GM10248 (cell line): ENCODE data around the gene TNFAIP6.

Source experiments
- CTCF ChIA-PET: fragments of 300-600 bp; sonication (Branson Sonifier 250); formaldehyde crosslinking; extraction: SDS; loops from one replicate; lab custom pipeline; 2021; ENCODE audit warnings: antibody characterized with exemption; lab: Yijun Ruan, JAX
- POLR2A ChIA-PET: fragments of 350-650 bp; sonication (Branson Sonifier 250); formaldehyde crosslinking; extraction: SDS; loops from one replicate; lab custom pipeline; 2020; ENCODE audit warnings: antibody characterized with exemption; lab: Yijun Ruan, JAX
- DNase-seq: peaks from one replicate; pipeline ENCODE4 v3.0.0; 2012; ENCODE audit errors: extremely low spot score
- TF ChIP-seq, protein P1 (sequence below): IDR thresholded peaks from 2 replicates; pipeline ENCODE4 v1.5.1; 2012; ENCODE audit warnings: mild to moderate bottlenecking, low read depth; ENCODE audit errors: extremely low read depth, missing control alignments, control extremely low read depth

TNFAIP6 gene

DNA sequence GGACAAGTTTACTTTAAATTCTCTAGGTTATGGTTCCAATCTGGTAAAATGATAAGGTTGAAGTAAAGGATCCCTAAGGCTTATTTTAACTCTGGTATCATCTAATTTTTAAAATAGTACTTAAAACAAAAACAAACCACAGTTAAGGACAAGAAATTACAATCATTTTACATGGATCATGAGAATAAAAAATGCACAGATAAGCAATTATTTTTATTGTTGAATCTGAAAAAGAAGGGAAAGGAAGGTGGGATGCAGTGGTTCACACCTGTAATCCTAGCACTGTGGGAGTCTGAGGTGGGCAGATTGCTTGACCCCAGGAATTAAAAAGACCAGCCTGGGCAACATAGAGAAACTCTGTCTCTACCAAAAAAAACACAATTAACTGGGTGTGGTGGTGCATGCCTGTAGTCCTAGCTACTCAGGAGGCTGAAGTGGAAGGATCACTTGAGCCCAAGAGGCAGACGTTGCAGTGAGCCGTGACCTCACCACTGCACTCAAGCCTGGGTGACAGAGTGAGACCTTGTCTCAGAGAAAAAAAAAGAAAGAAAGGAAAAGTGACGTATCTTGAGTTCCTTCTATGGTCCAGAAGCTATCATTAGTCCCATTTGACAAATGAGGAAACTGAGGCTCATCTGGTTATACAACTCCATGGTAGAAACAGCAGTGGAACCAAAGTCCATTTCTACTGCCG lies 2.5 kb downstream of the TNFAIP6 start:
- ChIA-PET POLR2A (no interaction called here), CTCF (no interaction called here)
- DNase-seq: no peak
- TF ChIP-seq, protein P1, sequence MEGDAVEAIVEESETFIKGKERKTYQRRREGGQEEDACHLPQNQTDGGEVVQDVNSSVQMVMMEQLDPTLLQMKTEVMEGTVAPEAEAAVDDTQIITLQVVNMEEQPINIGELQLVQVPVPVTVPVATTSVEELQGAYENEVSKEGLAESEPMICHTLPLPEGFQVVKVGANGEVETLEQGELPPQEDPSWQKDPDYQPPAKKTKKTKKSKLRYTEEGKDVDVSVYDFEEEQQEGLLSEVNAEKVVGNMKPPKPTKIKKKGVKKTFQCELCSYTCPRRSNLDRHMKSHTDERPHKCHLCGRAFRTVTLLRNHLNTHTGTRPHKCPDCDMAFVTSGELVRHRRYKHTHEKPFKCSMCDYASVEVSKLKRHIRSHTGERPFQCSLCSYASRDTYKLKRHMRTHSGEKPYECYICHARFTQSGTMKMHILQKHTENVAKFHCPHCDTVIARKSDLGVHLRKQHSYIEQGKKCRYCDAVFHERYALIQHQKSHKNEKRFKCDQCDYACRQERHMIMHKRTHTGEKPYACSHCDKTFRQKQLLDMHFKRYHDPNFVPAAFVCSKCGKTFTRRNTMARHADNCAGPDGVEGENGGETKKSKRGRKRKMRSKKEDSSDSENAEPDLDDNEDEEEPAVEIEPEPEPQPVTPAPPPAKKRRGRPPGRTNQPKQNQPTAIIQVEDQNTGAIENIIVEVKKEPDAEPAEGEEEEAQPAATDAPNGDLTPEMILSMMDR: no peak

DNA sequence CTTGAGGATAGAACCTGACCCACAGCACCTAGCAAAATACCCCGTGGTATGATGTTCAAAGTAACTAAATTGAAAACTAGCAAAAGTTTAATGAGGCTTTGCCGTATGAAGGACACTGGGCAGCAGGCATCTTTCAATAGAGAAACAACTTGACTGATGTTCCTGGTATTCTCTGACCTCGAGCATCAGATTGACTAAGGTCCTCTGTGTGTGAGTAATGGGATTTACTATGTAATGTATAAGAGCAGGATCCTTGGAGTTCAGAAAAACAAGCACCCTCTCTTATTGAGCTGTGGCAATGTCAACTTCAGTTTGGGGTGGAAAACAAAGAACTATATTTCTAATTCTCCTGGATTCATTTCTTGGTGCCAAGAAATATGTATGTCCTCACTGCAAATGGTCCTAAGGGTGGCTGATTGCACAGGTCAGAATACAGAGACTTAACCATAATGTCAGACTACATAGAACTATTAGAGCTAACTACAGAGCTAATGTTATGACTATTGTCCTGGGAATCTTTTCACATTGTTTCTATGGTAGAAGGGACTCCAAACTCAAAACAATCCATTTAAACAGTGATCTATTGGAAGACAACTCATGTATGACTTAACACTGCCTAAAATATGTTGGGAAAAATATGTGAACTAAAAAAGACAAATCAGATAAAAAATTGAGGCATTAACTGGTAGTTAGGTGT lies 4.4 kb downstream of the TNFAIP6 start:
- TF ChIP-seq, protein P1: no peak
- CTCF ChIA-PET: interaction anchor here (1.0 kb wide), 2 partner anchors 8 to 17 kb away, joined by 3 read pairs; no protein-coding TSS in a partner anchor
- POLR2A ChIA-PET: no interaction called here
- DNase-seq: no peak

DNA sequence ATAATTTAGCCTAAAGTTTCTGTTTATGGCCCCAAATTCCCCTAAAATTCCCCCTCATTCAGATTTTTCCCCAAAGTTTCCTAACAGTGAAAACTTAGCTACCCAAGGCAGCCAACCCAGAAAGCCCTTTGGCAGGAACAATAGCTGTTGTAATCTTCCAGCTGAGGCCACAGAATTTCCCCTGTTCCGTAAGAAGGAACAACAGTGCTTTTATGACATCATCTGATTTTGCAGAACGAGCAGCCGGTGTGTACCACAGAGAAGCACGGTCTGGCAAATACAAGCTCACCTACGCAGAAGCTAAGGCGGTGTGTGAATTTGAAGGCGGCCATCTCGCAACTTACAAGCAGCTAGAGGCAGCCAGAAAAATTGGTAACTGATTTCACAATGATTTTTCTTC lies 6.3 kb downstream of the TNFAIP6 start:
- ChIA-PET POLR2A (no interaction called here), CTCF (interaction anchor here (1.1 to 1.2 kb wide), 2 partner anchors 101 to 125 kb away, joined by 3 read pairs; no protein-coding TSS in a partner anchor)
- peak; percentile 44 for DNase-seq
- TF ChIP-seq, protein P1: no peak

DNA sequence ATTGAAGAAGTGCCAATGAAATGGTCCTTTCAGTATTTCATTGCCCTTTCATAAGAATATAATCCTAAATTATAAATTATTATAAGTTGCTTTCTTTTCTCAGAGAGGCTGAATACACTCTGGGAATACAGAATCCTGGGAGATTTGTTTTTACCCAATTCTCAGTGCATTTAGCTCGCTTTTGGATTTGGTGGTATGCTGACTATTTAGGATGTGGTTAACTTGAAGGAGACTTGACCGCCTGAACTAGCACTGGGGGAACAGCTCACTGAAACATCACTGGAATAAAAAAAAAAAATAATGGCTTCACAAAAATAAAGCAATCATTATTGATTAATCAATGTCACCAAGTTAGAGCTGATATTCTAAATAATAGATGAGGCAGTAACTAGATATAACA lies 10.2 kb downstream of the TNFAIP6 start:
- POLR2A ChIA-PET: no interaction called here
- CTCF ChIA-PET: interaction anchor here (1.8 kb wide), 1 partner anchor 10 kb away, joined by 5 read pairs; no protein-coding TSS in a partner anchor

DNA sequence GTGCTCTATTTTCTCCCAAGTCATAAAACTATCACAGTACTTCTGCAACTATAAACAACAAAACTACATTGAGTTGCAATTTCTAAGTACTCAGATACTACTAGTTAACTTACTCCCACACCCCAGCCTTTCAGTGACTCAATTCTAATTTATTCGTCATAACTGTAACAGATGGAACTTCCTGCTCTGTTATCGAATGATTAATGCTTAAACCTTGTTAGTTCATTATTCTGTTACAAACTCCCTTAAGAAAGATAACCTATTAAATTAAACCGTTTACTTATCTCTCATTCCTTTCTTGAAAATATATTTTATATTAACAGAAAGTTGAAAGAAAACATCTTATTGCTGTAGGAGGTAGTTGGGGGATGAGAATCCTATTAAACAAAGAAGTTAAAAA lies 17.0 kb downstream of the TNFAIP6 start:
- ChIA-PET CTCF (no interaction called here), POLR2A (no interaction called here)
- DNase-seq: peak; percentile 31
- TF ChIP-seq, protein P1: no peak

More for the DNA sequence above, 10.2 kb downstream of the TNFAIP6 start:
- no peak for DNase-seq
- TF ChIP-seq, protein P1: no peak

DNA sequence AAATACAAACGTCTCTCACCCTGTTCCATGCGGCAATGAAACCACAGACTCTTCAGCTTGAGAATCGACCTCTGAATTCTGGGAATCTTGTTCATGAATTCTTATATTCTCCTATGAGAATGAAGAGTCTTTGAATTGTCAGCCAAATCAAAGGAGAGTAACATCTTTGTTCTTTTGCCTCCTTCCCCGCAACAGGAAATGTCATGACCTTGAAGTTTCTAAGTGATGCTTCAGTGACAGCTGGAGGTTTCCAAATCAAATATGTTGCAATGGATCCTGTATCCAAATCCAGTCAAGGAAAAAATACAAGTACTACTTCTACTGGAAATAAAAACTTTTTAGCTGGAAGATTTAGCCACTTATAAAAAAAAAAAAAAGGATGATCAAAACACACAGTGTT lies 21.8 kb downstream of the TNFAIP6 start:
- no peak for DNase-seq
- ChIA-PET POLR2A (no interaction called here), CTCF (no interaction called here)
- TF ChIP-seq, protein P1: no peak
